Non-pigmented ciliary epithelial cell (primary cell): ENCODE results near the gene ZFP36.

ENCODE experiments used
- DNase-seq: peaks from one replicate; pipeline ENCODE4 v3.0.0-alpha.2; 2010; ENCODE audit warnings: low read depth

The ZFP36 gene

DNA sequence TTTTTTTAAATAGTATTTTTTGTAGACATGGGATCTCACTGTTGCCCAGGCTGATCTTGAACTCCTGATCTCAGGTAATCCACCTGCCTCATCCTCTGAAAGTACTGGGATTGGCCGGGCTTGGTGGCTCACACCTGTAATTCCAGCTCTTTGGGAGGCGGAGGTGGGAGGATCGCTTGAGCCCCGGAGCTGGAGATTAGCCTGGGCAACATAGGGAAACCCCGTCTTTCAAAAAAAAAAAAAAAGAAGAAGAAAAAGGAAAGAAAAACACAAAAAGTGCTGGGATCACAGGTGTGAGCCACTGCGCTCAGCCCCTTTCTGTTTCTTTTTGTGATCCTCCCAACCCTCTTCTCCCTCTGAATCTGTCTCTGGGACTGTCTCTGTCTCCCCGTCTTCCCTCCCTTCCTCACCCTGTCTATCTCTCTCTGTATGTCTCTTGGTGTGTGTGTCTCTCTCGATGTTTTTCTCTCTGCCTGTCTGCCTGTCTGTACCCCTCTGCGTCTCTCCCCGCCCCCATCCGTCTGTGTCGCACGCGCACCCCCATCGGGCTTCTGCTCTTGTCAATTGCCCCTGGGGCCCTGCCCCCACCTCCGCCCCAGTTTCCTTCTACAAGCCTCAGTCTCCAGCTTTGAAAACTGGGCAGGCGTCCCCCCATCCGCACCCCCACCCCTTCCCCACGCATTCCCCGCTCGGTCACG, 540 bp upstream of the ZFP36 start:
- no peak for DNase-seq

DNA sequence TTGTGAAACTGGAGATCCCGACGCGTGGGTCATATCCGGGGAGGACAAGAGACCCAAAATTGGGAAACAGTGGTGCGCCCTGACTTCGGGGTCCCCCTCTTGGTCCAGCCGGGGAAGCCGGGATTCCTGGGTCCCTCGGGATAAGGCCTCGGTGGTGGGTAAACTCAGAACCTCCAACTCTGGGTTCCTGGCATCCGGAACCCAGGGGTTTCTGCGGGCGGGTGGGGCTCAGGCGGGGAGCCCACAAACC, 688 bp downstream of the ZFP36 start:
- no peak for DNase-seq

DNA sequence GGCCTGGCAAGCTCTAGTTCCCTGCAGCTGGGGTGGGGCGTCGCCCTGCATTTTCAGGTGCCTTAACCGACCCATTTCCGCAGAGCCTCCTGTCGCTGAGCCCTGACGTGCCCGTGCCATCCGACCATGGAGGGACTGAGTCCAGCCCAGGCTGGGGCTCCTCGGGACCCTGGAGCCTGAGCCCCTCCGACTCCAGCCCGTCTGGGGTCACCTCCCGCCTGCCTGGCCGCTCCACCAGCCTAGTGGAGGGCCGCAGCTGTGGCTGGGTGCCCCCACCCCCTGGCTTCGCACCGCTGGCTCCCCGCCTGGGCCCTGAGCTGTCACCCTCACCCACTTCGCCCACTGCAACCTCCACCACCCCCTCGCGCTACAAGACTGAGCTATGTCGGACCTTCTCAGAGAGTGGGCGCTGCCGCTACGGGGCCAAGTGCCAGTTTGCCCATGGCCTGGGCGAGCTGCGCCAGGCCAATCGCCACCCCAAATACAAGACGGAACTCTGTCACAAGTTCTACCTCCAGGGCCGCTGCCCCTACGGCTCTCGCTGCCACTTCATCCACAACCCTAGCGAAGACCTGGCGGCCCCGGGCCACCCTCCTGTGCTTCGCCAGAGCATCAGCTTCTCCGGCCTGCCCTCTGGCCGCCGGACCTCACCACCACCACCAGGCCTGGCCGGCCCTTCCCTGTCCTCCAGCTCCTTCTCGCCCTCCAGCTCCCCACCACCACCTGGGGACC, 1.2 kb downstream of the ZFP36 start:
- DNase-seq = no peak

DNA sequence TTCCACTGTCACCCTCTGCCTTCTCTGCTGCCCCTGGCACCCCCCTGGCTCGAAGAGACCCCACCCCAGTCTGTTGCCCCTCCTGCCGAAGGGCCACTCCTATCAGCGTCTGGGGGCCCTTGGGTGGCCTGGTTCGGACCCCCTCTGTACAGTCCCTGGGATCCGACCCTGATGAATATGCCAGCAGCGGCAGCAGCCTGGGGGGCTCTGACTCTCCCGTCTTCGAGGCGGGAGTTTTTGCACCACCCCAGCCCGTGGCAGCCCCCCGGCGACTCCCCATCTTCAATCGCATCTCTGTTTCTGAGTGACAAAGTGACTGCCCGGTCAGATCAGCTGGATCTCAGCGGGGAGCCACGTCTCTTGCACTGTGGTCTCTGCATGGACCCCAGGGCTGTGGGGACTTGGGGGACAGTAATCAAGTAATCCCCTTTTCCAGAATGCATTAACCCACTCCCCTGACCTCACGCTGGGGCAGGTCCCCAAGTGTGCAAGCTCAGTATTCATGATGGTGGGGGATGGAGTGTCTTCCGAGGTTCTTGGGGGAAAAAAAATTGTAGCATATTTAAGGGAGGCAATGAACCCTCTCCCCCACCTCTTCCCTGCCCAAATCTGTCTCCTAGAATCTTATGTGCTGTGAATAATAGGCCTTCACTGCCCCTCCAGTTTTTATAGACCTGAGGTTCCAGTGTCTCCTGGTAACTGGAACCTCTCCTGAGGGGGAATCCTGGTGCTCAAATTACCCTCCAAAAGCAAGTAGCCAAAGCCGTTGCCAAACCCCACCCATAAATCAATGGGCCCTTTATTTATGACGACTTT, 2.0 kb downstream of the ZFP36 start:
- no peak for DNase-seq

DNA sequence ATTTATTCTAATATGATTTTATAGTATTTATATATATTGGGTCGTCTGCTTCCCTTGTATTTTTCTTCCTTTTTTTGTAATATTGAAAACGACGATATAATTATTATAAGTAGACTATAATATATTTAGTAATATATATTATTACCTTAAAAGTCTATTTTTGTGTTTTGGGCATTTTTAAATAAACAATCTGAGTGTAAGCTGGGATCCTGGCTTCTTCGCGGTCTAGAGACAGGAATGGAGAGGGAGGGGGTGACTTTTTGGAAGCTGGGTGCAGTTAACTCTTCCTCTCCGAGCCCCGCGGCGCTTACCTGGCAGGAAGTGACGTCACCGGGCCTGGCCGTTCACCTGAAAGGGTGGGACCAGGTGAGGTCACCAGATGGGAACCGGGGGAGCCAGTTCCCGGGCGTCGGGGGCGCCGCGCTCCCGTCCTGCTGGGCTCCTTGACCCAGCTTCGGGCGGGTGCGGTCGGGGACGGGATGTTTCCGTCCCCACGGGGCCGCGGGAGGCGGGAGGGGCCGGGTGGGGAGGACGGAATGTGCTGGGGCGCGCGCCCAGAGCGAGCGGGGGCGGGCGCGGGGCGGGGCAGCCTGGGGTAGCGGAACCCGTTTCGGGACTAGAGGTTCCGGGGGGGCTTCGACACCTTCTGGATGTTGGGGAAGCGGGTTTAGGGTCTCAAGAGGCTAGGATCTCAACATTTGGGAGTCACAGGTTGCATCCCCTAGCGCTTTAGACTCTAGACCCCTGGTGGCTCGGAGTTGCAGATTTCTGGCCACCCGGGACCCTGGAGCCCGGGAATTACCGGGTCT, 2.8 kb downstream of the ZFP36 start:
- DNase-seq = no peak

DNA sequence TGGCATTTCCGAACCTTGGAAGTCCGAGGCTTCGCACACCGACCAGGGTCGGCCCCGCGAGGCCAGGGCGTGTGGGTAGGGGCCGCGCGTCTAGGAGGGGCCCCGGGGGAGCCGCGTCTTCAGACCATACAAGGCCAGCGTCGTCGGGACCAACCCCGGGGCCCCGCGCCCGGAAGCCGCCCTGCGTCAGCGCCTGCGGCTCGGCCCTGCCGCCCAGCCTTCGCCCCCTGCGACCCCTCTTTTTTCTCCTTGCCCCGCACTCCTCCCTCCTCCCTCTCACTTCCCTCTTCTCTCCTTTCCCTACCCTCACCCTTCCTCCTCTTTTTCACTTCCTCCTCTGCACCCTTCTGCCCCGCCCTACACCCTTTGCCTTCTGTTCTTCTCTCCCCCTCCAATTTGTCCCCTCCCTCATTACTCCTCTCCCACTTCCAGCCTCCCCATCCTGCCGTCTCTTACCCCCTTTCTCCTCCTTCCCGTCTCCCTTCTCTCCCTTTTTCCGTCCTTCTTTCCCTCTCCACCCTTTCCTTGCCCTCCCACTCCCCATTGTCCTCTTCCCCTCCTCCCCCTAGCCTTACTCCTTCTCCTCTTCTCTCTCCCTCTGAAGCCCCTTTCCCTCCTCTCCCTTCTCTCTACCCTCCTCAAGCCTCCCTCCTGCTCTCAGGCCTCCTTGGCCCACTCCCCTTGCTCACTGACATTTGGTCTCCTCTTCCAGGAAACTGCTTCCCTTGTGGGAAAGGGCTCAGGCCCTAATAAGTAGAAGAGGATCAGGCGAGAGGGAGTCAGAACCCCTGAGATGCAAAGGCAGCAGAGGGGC, 3.6 kb downstream of the ZFP36 start:
- no peak for DNase-seq

DNA sequence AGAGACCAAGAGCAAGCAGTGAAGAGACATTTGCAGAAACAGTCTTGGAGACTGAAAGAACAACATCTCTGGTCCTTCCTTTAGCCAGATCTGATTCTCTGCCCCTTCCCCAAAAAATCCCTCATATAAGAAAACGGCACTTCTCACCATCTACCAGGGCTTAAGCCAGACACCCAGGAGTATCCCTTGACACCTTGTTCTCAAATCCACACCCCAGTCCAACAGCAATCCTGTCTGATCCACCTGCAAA, 4.1 kb downstream of the ZFP36 start:
- DNase-seq = no peak

DNA sequence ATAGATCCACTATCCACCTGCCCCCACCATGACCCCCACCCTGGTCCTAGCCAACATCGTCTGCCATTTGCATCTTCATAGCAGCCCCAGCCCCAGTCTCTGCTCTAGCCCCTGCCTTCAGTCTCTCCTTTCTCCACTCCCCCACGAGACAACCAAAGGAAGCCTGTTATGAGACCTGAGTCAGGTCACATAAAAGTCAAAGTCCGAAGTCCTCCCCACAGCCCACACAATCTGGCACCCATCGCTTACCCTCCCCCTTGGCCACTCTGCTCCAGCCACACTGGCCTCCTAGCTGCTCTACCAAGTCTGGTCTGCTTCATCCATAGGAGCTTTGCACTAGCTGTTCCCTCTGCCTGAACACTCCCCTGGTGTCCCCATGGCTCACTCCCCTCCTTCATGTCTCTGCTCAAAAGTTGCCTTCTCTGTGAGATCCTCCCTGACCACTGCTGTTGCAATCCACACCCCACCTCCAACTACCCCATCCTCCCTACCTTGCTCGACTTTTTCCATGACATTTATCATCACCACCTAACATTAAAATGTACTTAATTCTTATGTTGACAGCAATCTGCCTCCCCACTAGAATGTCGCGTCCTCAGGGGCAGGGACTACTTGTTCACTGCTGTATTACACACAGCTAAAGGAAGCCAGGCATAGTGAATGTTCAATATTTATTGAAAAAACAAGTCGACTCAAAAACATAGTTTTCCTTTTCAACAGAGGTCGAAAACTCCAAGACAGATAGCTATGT, 4.6 kb downstream of the ZFP36 start:
- DNase-seq = no peak

DNA sequence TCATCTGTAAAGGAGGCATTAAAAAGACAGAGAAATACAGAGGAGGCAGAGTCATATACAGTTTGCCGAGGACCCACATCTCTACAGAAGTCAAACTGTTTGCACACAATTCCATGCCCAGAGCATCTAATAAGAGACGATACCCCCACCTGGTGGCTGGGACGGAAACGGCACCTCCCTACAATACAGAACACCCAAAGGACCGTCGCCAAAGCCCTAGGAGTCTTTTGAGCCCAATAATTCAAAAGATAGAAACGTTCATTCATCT, 5.1 kb downstream of the ZFP36 start:
- DNase-seq = peak; percentile 72

DNA sequence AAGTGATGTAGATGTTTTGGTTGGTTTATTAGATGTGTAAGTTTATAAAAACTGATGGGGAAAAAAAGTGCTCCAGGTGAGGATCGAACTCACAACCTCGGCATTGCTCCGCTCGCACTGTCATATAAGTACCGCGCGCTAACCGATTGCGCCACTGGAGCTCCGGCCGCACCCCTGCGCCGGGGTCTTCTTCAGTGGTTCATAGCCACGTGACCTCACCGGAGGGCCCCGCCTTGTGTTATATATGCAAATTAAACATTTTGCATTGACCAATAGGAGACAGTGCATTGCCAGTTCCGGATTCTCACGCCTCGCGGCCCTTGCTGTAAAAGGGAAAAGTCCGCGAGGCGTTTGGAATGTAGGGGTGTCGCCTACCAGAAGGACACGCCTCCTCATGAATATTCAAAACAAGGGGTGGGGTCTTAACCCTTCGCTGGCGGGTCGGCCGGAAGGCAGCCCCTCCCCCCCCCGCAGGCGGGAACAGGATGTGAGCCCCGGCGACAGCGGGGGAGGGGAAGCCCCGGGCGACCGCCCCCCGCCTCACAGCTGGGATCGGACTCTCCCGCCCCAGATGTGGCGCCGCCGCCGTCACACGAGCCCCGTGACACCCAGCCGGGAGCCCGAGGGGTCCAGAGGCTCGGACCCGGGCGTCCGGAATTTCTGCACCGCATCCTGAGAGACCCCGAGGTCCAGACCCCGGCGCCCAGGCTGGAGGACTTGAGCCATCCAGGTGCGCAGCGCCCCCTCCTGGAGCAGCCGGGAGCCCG, 5.6 kb downstream of the ZFP36 start, which contains the start of gene PLEKHG2:
PLEKHG2 (plus strand) TSS at position 570 of the 767 bp plus-strand sequence. CDS start 1,418 bp downstream, outside the sequence.
- peak; percentile 99 for DNase-seq

DNA sequence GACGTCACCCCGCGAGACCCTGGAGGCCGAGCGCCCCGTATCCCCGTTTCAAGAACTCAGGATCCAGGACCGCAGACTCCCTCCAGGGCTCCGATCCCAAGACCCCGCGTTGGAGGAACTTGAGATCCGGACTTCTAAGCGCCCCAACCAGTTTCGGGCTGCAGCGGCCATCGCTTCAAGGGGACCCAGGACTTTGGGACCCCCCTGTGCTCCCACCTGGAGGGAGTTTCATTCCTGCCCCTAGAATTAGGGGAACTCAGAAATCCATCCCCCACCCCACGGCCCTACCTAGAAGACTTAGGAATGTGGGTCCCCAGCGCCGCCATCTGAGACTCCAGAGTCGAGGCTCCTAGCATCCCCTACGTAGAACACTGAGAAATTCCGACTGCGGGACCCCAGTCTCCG, 6.2 kb downstream of the ZFP36 start:
- no peak for DNase-seq

DNA sequence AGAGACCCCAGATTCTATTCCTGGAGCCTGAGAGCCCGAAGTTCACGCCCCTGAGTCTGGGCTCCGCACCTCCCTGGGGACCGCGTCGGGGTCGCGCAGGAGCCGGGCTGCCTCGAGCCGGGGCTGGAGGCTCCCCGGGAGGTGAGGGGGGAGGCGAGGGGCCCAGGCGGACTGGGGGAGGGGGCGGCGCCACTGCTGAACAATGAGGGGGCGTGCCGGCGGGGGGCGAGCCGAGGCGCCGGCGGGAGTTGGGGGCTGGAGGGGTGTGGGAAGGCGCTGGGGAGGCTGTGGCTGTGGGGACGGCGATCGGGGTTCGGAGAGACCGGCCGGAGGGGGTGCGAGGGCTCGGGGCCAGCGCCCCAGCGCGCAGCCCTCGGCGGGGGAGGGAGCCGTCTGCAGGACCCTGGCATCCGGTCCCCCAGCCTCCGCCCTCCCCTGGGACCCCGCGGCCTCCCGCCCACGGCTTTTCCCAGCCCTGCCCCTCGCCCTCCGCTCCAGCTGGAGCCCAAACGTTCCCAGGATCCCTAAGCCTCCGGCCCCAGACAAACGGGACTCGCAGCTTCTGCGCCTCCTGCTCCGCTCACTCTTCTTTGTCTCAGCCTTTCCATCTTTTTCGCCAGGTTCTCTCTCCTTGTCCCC, 6.7 kb downstream of the ZFP36 start:
- DNase-seq = no peak

DNA sequence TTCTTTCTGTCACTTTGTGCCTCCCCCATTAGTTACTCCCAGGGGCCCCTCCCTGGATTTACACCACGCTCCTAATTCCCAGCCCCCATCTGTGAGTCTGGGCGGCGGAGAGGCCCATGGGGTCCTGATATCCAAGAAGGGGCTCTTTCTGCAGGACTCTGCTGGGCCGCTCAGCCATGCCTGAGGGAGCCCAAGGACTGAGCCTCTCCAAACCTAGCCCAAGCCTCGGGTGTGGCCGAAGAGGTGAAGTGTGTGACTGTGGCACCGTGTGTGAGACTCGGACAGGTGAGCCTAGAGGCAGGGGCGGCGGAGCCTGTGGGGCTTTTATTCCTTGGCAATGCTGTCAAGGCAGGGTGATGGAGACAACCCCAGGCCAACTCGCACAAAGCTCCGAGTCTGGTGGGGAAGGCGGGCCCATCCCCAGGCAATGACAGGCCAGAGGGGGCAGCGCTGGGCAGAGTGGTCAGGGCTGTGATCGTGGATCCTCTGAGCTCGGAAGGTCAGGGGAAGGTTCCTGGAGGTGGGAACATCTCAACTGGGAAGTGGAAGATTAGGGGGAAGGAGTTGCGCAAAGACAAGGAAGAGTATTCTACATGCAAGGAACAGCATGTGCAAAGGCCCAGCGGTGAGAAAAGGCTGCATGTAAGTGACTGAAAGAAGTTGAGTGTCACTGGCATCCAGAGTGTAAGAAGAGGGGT, 7.4 kb downstream of the ZFP36 start:
- no peak for DNase-seq

DNA sequence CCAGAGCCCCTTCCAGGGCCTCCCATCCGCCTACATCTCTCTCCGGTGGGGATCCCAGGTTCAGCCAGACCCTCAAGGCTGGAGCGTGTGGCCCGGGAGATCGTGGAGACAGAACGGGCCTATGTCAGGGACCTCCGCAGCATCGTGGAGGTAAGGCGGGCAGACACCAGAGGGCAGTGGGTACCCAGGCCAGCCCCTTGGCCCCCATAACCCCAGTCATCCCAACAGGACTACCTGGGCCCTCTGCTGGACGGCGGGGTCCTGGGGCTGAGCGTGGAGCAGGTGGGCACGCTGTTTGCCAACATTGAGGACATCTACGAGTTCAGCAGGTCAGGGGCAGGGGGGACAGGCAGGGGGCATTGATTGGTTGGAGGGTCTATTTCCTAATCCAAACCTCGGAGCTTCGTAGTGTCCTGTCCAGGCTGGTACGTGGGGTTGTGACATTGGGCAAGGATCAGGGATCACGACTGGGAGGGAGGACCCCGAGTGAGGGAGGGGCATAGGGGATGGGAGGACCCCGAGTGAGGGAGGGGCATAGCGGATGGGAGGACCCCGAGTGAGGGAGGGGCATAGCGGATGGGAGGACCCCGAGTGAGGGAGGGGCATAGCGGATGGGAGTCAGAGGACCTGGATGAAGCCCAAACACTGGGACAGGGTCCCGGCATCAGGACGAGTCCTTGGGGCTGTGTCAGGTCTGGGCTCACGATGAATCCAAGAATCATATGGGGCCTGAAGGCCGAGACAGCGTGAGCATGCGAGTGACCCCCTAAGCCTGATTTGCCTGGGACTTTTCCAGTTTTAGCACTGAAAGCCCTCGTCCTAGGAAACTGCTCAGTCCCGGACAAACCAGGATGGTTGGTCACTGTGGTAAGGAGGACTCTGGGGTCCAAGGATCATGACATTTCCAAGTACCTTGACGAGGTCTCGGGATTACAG, 8.7 kb downstream of the ZFP36 start:
- DNase-seq = no peak

DNA sequence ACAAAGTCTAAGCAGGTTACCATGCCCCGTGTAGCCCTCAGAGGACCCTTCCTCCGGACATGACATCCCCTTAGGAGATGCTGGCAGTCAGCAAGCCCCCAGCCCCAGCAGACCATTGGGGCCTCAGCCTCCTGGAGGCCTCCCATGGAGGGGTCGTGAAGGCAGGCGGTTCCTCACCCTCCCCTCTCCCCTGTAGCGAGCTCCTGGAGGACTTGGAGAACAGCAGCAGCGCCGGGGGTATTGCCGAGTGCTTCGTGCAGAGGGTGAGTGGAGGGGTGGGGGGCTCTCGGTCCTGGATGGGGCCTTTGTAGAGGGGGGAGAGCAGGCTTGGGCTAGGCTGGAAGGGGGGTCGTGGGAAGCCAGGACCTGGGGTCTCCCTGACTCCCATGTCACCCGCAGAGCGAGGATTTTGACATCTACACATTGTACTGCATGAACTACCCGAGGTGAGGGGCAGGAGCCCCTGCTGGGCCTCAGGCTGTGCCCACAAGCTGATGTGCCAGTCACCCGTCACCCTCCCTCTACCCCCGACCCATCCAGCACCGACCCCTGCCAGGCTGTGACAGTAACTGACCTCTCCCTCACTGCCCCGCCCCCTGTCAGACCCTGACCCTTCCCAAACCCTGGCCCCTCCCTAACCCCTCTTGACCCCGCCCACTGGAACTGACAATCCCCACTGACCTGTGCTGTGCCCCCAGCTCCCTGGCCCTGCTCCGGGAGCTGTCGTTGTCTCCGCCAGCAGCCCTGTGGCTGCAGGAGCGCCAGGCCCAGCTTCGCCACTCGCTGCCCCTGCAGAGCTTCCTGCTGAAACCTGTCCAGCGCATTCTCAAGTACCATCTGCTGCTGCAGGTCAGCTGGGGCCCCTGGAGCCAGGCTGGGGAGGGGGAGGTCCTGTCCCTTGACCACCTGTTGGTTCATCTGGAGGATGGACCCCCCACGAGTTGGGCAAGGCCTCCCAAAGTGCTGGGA, 9.8 kb downstream of the ZFP36 start:
- no peak for DNase-seq

DNA sequence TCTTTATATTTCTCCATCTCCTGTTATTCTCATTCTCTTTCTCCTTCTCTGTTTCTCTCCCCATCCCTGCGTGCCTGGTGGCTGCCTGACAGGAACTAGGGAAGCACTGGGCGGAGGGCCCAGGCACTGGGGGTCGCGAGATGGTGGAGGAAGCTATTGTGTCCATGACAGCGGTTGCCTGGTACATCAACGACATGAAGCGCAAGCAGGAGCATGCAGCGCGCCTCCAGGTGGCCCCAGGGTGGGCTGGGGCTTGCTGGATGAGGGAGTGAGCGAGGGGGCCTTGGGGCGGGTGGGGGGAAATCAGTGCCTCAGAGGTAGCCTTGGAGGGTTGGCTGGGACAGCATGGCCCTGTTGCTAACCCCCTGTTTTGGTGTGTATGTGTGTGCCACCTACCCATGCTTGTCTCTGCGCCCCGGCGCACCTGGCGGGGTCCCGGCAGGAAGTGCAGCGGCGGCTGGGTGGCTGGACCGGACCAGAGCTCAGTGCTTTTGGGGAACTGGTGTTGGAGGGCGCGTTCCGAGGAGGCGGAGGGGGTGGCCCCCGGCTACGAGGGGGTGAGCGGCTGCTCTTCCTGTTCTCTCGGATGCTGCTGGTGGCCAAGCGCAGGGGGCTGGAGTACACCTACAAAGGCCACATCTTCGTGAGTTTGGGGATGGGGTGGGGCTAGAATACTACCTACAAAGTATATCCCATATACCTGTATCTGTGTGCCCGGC, 11.0 kb downstream of the ZFP36 start:
- no peak for DNase-seq
